GM21529 (cell line): ENCODE results near the gene SAMMSON.

Experiments
- ATAC-seq: cut with Tn5 transposase; IDR thresholded peaks from one replicate; pipeline ENCODE4 v1.9.1; 2021; ENCODE audit not compliant: unreplicated experiment

Gene SAMMSON

GRCh38 chr3:70085613-70086012 is 86.1 kb downstream of the SAMMSON start:
- no peak for ATAC-seq

GRCh38 chr3:70086336-70086735 is 86.8 kb downstream of the SAMMSON start:
- no peak for ATAC-seq

GRCh38 chr3:70090322-70090913 is 90.9 kb downstream of the SAMMSON start:
- peak; percentile 59 for ATAC-seq

GRCh38 chr3:70094197-70094596 is 94.7 kb downstream of the SAMMSON start:
- ATAC-seq = no peak

- no peak for ATAC-seq
Measured at GRCh38 chr3:70095260-70095659, 95.7 kb downstream of the SAMMSON start.

GRCh38 chr3:70096376-70097066 is 97.0 kb downstream of the SAMMSON start:
- ATAC-seq = peak; percentile 99

- no peak for ATAC-seq
Measured at GRCh38 chr3:70097084-70097483, 97.6 kb downstream of the SAMMSON start.

GRCh38 chr3:70108072-70108471 is 108.5 kb downstream of the SAMMSON start:
- peak; percentile 72 for ATAC-seq

- no peak for ATAC-seq
Measured at GRCh38 chr3:70108546-70108945, 109.0 kb downstream of the SAMMSON start.

GRCh38 chr3:70110066-70110465 is 110.5 kb downstream of the SAMMSON start:
- no peak for ATAC-seq

- ATAC-seq = no peak
Measured at GRCh38 chr3:70111411-70111810, 111.9 kb downstream of the SAMMSON start.

- no peak for ATAC-seq
Measured at GRCh38 chr3:70112751-70113150, 113.2 kb downstream of the SAMMSON start.

GRCh38 chr3:70114431-70114830 is 114.9 kb downstream of the SAMMSON start:
- ATAC-seq = no peak

GRCh38 chr3:70119879-70120278 is 120.3 kb downstream of the SAMMSON start:
- no peak for ATAC-seq
